ENCODE data around the gene GVQW3. TPM values are rescaled to one million over a fixed set of nuclear protein-coding genes. Genes with fewer than 3 reads are reported as not detected.

The GVQW3 gene
- total RNA-seq, 2 donors from 2014 or later, result 0.68 to 3.2 TPM

GRCh38 chr11:76337923-76338322 is 43.2 kb upstream of the GVQW3 start:
- Histone ChIP-seq H3K4me3 (no peak overlapping the region), H3K27ac (peak overlapping the region; percentile 73 to 78), H3K9me3 (no peaks in the 10 kb centered on the region), H3K27me3 (replicated peaks; ENCODE audit: insufficient read depth) (no peaks in the 10 kb centered on the region), H3K36me3 (no peaks in the 10 kb centered on the region), H3K4me1 (ENCODE audit: control insufficient read depth in 1 of 2, low read depth in 2 of 2) (peaks cover 13 to 35% of the 10 kb centered on the region in 2 donors)
- DNase-seq (ENCODE audit: low spot score) (no peak), ATAC-seq (ENCODE audit: insufficient number of reproducible peaks, low FRiP score, low read depth) (no peak)
- no peak for TF ChIP-seq CTCF (IDR thresholded peaks at IDR 0.05)

DNA sequence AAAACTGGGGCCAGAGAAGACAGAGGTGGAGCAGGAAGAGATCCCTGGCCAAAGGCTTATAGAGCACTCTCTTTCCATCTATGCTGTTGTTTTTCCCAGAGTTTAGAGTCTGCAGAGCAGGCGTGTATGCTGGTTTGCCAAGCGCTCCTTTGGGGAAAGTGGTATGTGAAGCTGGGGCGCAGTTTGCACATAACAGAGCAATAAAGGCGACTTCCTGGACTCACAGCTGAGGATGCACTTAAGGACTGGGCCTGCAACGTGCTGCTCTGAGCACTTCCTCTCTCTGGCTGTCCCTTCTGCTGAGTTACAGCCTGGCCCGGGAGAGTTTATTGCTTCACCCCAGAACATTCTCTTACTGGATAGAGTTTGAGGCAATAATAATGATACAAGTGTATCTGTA is 41.9 kb upstream of the GVQW3 start:
- H3K27ac ChIP-seq, result peak overlapping the region; percentile 73 to 78
- DNase-seq (ENCODE audit: low spot score), result peak; percentile 13

DNA sequence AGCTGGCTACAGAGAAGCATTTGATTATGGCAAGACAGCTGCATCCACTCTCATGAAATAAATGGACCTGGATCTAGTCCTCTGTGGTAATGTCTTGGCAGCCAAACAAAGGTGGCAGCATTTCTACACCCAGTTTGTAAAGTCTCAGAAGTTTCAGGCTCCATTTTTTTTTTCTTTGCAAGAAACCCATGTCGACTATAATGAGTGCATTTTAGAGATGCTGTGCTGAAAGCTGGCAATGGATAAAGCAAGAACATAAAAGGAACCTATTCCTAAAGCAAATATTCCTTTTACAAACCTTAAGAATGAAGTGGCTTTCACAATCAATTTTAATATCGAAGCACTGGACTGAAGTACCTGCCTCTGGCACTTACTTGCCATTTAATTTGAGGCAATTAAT is 33.7 kb upstream of the GVQW3 start:
- Histone ChIP-seq H3K27ac (no peak overlapping the region), H3K36me3 (peaks cover 6% of the 10 kb centered on the region), H3K4me3 (no peak overlapping the region), H3K4me1 (ENCODE audit: control insufficient read depth in 1 of 2, low read depth in 2 of 2) (peaks cover 0 to 9% of the 10 kb centered on the region in 2 donors), H3K27me3 (replicated peaks; ENCODE audit: insufficient read depth) (no peaks in the 10 kb centered on the region), H3K9me3 (no peaks in the 10 kb centered on the region)
- DNase-seq (ENCODE audit: low spot score) (no peak), ATAC-seq (ENCODE audit: insufficient number of reproducible peaks, low FRiP score, low read depth) (no peak)
- TF ChIP-seq CTCF (IDR thresholded peaks at IDR 0.05), result no peak

More for the DNA sequence above, 41.9 kb upstream of the GVQW3 start:
- no peak for ATAC-seq (ENCODE audit: insufficient number of reproducible peaks, low FRiP score, low read depth)
- Histone ChIP-seq H3K4me3 (peak overlapping the region; percentile 5), H3K27me3 (replicated peaks; ENCODE audit: insufficient read depth) (no peaks in the 10 kb centered on the region), H3K4me1 (ENCODE audit: control insufficient read depth in 1 of 2, low read depth in 2 of 2) (peaks cover 13 to 35% of the 10 kb centered on the region in 2 donors), H3K9me3 (no peaks in the 10 kb centered on the region), H3K36me3 (no peaks in the 10 kb centered on the region)
- no peak for TF ChIP-seq CTCF (IDR thresholded peaks at IDR 0.05)

DNA sequence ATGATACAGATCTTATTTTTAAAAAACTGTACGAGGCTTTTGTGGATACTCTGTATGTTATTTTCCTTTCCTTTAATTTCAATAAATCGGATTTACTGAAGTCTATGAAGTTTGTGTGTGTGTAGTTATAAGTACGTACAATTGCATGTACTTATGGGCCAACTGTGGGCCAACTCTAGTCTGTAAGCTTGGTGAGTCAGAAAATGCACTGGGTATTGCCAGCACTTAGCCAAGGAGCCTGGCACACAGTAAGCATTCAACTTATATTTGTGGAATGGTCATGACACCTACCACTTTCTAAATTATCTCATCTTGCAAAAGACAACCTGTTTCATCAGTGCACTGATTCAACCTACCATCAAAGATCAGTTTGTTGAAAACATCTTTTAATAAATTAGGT is 32.8 kb upstream of the GVQW3 start:
- peaks cover 6% of the 10 kb centered on the region for H3K36me3 ChIP-seq
- peaks cover 0 to 9% of the 10 kb centered on the region in 2 donors for H3K4me1 ChIP-seq (ENCODE audit: control insufficient read depth in 1 of 2, low read depth in 2 of 2)
- no peaks in the 10 kb centered on the region for H3K9me3 ChIP-seq
- DNase-seq (ENCODE audit: low spot score), result no peak
- H3K4me3 ChIP-seq, result no peak overlapping the region
- no peak for ATAC-seq (ENCODE audit: insufficient number of reproducible peaks, low FRiP score, low read depth)
- no peak for TF ChIP-seq CTCF (IDR thresholded peaks at IDR 0.05)
- no peaks in the 10 kb centered on the region for H3K27me3 ChIP-seq (replicated peaks; ENCODE audit: insufficient read depth)
- H3K27ac ChIP-seq, result no peak overlapping the region

- H3K36me3 ChIP-seq, result peaks cover 17% of the 10 kb centered on the region
These were observed 26.0 kb upstream of the GVQW3 start for GRCh38 chr11:76355172-76355571.

More at GRCh38 chr11:76355172-76355571, 26.0 kb upstream of the GVQW3 start:
- Histone ChIP-seq H3K9me3 (no peaks in the 10 kb centered on the region), H3K27ac (no peak overlapping the region), H3K4me3 (no peak overlapping the region), H3K4me1 (ENCODE audit: control insufficient read depth in 1 of 2, low read depth in 2 of 2) (no peaks in the 10 kb centered on the region), H3K27me3 (replicated peaks; ENCODE audit: insufficient read depth) (no peaks in the 10 kb centered on the region)
- no peak for ATAC-seq (ENCODE audit: insufficient number of reproducible peaks, low FRiP score, low read depth)
- TF ChIP-seq CTCF (IDR thresholded peaks at IDR 0.05), result no peak
- DNase-seq (ENCODE audit: low spot score), result no peak
